ENCODE data around the gene VSIR.

VSIR gene

GRCh38 chr10:71782221-71782916 lies 9.0 kb upstream of the VSIR start:
- DNase-seq (ENCODE audit: low read depth in 2 of 2) = no peak

GRCh38 chr10:71780719-71781118 lies 7.4 kb upstream of the VSIR start:
- no peak for DNase-seq (ENCODE audit: low read depth in 2 of 2)

GRCh38 chr10:71780156-71780555 lies 6.8 kb upstream of the VSIR start:
- no peak for DNase-seq (ENCODE audit: low read depth in 2 of 2)

GRCh38 chr10:71779641-71780040 lies 6.3 kb upstream of the VSIR start:
- DNase-seq (ENCODE audit: low read depth in 2 of 2) = no peak

- DNase-seq (ENCODE audit: low read depth in 2 of 2) = no peak
Observed at GRCh38 chr10:71778071-71778825, 4.9 kb upstream of the VSIR start.

- DNase-seq (ENCODE audit: low read depth in 2 of 2) = no peak
Observed at GRCh38 chr10:71777213-71777985, 4.1 kb upstream of the VSIR start.

- DNase-seq (ENCODE audit: low read depth in 2 of 2) = no peak
Observed at GRCh38 chr10:71776481-71776925, 3.2 kb upstream of the VSIR start.

- DNase-seq (ENCODE audit: low read depth in 2 of 2) = no peak
Observed at GRCh38 chr10:71774916-71775702, 1.8 kb upstream of the VSIR start.

- no peak for DNase-seq (ENCODE audit: low read depth in 2 of 2)
Observed at GRCh38 chr10:71772832-71773220, 494 bp downstream of the VSIR start.

GRCh38 chr10:71771821-71772617 lies 1.3 kb downstream of the VSIR start:
- peak in 1 of 2 donors; percentile 42 for DNase-seq (ENCODE audit: low read depth in 2 of 2)

GRCh38 chr10:71771204-71771603 lies 2.1 kb downstream of the VSIR start:
- DNase-seq (ENCODE audit: low read depth in 2 of 2) = no peak

- no peak for DNase-seq (ENCODE audit: low read depth in 2 of 2)
Observed at GRCh38 chr10:71770789-71771188, 2.5 kb downstream of the VSIR start.

GRCh38 chr10:71770255-71770654 lies 3.1 kb downstream of the VSIR start:
- DNase-seq (ENCODE audit: low read depth in 2 of 2) = no peak

- DNase-seq (ENCODE audit: low read depth in 2 of 2) = no peak
Observed at GRCh38 chr10:71769279-71769823, 4.0 kb downstream of the VSIR start.

- DNase-seq (ENCODE audit: low read depth in 2 of 2) = no peak
Observed at GRCh38 chr10:71767420-71768035, 5.8 kb downstream of the VSIR start.

GRCh38 chr10:71766717-71767419 lies 6.5 kb downstream of the VSIR start:
- no peak for DNase-seq (ENCODE audit: low read depth in 2 of 2)

GRCh38 chr10:71765906-71766716 lies 7.2 kb downstream of the VSIR start:
- DNase-seq (ENCODE audit: low read depth in 2 of 2) = no peak

GRCh38 chr10:71765176-71765904 lies 8.0 kb downstream of the VSIR start:
- no peak for DNase-seq (ENCODE audit: low read depth in 2 of 2)
